Esophagus muscularis mucosa (tissue), 3 donors: ENCODE data around the gene ASPRV1.

Experiments
- POLR2AphosphoS5 ChIP-seq, 2 donors: sonication (generic); formaldehyde crosslinking; IDR thresholded peaks; one replicate each; pipeline ENCODE4 v1.6.1; 2017; ENCODE audit warnings: antibody characterized with exemption in 2 of 2
- TF ChIP-seq, protein P1 (sequence below), 3 experiments: fragments of 200-600 bp in 2 of 3; fragments of 450-650 bp in 1 of 3; sonication (generic) in 2 of 3; IDR thresholded peaks; one replicate each; pipeline ENCODE4 v1.5.1; 2017 to 2019; ENCODE audit warnings: antibody characterized with exemption in 3 of 3, mild to moderate bottlenecking in 2 of 3, moderate library complexity in 1 of 3

DNA sequence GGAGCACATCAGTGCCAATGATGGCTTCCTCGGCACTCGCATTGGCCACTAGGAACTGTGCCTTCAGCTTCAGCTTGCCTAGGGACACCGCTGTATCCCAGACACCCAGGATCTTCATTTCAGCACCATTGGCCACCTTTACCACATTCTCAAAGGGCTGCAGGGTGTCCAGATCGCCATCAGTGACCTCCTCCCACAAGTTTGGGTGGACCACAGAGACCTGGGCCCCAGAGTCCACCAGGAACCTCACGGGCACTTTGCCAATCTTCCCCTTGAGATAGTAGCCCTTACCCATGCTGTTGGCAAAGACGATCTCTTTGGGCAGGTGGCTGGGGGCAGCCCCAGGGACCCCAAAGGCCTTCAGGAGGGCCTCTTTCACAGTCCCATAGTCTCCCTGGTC lies 610 bp downstream of the ASPRV1 start:
- TF ChIP-seq, protein P1, sequence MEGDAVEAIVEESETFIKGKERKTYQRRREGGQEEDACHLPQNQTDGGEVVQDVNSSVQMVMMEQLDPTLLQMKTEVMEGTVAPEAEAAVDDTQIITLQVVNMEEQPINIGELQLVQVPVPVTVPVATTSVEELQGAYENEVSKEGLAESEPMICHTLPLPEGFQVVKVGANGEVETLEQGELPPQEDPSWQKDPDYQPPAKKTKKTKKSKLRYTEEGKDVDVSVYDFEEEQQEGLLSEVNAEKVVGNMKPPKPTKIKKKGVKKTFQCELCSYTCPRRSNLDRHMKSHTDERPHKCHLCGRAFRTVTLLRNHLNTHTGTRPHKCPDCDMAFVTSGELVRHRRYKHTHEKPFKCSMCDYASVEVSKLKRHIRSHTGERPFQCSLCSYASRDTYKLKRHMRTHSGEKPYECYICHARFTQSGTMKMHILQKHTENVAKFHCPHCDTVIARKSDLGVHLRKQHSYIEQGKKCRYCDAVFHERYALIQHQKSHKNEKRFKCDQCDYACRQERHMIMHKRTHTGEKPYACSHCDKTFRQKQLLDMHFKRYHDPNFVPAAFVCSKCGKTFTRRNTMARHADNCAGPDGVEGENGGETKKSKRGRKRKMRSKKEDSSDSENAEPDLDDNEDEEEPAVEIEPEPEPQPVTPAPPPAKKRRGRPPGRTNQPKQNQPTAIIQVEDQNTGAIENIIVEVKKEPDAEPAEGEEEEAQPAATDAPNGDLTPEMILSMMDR (IDR thresholded peaks at IDR 0.05): no peak
- no peak for TF ChIP-seq POLR2AphosphoS5 (IDR thresholded peaks at IDR 0.05)
